Jurkat, Clone E6-1 (cell line): ENCODE data around the gene PLPP6.

Experiments
- DNase-seq: peaks from one replicate; pipeline ENCODE4 v3.0.0-alpha.2; 2011; ENCODE audit warnings: low read depth, low spot score
- H3K4me3 ChIP-seq: 2 replicates; pipeline ENCODE4 v1.5.1; 2011; ENCODE audit warnings: mild to moderate bottlenecking, low read length, control low read depth, moderate library complexity

The PLPP6 gene

DNA sequence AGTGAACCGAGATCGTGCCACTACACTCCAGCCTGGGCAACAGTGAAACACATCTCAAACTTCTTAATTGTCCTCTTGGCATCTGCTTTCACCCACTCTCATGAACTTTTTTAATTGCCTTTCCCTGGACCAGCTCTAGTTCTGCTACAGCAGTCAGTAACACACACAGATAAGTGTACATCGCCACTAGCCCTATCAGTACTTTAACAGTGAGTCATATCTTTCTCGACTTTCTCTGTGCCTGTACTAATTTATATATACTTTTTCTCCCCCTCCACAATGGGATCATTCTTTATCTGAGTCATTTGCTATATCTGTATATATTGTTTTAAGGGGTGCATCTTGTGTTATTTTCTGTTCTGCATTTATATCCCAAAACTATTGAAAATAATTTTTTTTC lies 24.0 kb downstream of the PLPP6 start:
- no peak for DNase-seq
- no peak overlapping the region for H3K4me3 ChIP-seq

DNA sequence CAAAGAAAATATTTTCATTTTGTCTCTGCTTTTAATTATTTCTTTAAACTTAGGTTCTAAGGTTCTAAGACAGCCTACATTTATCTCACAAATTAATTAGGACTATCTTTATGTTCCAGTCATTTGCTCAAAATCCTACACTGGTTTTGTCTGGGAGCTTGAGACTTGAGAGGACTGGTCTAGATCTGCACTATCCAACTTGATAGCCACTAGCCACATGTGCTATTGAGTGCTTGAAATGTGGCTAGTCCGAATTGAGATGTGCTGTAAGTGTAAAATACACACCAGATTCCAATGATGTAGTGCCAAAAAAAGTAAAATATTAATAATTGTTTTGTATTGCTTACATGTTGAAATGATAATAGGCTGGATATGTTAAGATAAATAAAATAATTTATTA lies 24.5 kb downstream of the PLPP6 start:
- H3K4me3 ChIP-seq: no peak overlapping the region
- DNase-seq: no peak

DNA sequence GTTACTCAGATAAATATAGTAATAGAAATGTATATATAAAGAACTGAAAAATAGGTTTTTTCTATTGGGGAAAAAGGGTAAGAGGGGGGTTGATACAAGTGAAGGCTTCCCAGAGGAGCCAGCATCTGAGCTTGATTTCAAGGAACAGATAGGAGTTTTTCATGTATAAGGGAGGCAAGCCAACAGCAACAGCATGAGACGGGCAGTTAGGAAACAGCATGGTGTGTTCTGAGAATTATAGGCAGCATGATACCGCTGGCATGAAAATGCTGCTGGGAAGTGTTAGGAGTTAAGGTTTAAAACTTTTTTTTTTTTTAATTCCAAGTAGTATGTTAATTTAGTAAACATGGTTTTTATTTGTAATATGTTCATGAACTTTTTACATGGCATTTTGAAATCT lies 26.9 kb downstream of the PLPP6 start:
- no peak for DNase-seq
- H3K4me3 ChIP-seq: no peak overlapping the region

DNA sequence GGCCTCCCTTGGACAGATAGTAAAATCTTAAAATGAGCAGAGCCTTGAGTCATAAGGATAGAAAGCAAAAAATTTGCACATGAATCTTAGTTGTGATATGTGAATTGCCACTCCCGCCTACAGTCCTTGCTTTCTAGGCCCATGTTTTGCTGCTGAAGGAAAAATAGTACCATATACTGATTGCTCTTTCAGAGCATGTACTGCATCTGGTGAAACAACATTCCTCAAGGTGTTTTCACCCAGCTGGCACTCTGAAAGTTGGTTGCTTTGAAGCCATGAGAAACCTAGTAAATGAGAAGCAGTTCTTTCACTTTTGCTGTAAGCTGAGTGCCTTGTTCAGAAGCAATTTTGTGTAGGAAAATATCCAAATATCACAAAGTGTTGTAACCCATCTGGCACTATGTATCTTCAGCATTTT lies 27.6 kb downstream of the PLPP6 start:
- DNase-seq: no peak
- H3K4me3 ChIP-seq: no peak overlapping the region

DNA sequence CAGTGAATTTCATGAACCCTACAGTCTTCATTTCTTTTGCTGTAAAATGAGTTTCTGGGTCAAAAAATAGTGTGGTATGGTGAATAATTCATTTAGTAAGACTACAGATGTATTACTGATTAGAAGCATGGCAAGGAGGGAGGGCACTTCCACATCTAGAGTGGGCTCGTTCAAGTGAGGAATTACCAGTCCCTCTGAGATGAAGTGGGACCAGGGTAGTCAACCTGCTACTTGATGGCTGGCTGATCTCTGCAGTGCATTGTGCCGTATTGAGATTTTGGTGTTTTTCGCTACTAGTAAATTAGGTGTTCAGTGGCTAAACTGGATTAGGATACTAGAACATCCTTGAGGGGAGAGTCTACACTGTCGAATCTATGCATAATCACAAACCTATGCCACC lies 28.1 kb downstream of the PLPP6 start:
- H3K4me3 ChIP-seq: no peak overlapping the region
- DNase-seq: no peak

DNA sequence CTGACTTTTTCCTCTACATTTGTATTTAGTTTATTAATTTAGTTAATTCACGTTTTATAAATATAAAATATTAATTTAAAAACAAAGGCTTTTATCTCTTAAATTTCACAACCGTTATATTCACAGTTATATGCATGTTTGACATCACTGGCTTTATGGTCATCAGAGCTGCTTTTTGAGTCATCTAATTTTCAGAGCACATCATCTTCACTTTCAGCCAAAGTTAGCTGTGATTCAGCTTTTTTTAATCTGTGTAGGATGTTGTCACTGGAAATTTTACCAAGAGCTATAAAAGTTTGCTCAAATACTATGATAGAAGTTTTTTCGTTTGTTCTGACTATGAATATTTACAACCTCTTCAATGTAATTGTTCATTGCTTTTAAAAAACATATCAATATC lies 29.7 kb downstream of the PLPP6 start:
- no peak overlapping the region for H3K4me3 ChIP-seq
- DNase-seq: no peak

DNA sequence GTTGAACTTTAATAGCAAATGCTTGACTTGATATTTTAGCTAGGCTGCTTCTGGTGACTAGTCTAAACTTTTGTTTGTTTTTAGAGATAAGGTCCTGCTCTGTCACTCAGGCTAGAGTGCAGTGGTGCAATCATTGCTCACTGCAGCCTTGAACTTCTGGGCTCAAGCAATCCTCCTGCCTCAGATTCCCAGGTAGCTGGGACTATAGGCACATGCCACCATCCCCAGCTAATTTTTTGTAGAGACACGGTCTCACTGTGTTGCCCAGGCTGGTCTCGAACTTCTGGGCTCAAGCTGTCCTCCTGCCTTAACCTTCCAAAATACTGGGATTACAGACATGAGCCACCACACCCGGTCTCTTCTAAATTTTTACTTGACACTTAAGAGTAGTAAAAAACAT lies 38.0 kb downstream of the PLPP6 start:
- no peak overlapping the region for H3K4me3 ChIP-seq
- no peak for DNase-seq

DNA sequence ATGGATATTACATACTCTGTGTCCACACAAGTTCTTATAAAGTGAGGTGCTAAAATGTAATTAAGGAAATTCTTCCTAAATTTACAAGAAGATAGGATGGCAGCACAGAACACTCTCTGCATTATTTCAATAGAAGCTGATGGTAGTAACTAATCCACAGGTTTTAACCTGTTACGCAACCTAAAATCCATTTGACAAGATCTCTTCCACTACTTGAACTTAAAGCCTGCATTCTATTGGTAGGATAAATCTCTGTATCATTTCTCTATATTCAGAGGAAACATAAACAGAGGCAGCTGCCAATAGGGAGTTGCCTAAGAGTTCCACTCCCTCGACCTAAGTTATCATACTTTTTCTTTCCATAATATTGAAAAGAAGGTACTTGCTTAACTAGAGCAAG lies 38.8 kb downstream of the PLPP6 start:
- H3K4me3 ChIP-seq: no peak overlapping the region

DNA sequence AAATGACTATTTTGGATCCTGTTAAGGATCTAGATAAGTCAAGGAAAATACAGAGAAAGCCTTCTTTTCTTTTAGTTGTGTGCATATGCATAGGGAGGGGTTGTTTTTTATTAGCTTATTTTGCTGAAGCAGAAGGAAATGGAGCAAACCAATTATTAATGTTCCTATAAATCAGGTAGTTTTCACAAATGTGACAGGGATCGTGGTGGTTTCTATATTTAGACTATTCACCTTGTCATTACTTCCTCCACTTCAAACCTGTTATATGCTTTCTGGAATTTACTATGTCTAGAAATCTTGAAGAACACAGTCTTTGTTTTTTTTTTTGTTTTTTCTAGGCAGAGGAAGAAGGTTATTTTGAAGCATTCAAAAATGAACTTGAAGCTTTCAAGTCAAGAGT lies 39.4 kb downstream of the PLPP6 start:
- H3K4me3 ChIP-seq: no peak overlapping the region
- DNase-seq: no peak

More for the DNA sequence above, 38.8 kb downstream of the PLPP6 start:
- DNase-seq: no peak

DNA sequence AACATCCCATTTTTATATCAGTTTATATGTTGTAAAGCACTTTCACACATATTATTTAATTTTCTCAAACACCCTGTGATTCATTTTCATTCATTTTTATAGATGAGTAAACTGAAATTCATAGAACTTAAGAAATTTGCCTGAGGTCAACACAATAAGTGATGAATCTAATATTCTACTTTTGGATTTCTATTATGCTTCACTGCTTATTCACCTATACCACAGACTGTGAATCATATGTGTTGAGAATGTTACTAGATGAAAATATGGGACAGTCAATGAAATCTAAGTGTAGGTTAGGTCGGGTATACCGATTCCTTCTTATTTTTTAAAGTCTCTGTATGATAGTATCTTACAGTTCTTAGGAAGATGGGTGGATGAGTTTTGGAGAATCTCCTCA lies 42.0 kb downstream of the PLPP6 start:
- no peak overlapping the region for H3K4me3 ChIP-seq
- DNase-seq: no peak

DNA sequence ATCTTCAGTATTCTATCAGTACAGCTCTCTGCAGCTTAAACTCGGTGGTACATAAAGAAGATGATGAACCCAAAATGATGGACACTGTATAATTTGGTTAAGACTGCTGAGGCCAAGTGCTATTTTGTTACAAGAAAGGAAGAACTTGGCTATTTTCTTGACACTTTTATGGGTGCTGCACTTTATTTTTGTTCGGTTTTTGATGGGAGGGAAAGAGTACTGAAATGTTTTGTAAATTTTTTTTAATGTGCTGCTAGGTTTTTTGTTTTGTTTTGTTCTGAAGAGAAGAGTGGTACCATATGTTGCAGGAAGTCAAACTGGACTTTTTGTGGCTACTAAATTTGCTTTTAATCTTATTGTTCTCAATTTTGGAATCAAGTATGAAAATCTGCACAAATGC lies 43.9 kb downstream of the PLPP6 start:
- no peak for DNase-seq
- H3K4me3 ChIP-seq: no peak overlapping the region

DNA sequence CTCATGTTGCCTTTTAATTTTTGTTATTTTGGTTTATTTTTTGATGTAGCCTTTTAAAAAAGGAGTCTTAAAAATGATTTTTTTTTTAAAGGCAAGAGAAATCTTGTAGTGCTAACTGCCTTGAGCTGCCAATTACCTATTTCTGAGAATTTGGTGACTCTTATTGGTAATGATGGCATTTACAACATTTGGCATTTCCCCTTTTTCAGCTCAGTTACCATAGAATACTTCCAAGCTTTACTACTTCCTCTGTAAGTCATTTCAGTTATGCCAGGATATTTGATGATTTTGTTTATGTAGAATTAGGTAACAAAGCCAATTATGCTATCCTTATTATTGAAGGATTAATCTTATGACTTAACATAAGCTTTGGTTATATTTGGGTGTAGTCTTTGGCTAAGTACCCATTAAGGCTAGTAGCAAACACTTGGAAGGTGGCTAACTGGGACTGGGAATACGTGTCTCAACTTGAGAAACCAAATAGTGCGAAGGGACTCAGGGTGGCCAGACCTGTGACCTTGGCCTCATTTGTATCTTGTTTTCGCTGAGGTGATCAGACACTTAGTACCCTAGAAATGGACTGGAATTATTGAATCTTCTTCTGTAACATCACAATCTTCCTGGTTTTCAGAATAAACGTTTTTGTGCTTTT lies 45.0 kb downstream of the PLPP6 start:
- no peak overlapping the region for H3K4me3 ChIP-seq
- DNase-seq: no peak

DNA sequence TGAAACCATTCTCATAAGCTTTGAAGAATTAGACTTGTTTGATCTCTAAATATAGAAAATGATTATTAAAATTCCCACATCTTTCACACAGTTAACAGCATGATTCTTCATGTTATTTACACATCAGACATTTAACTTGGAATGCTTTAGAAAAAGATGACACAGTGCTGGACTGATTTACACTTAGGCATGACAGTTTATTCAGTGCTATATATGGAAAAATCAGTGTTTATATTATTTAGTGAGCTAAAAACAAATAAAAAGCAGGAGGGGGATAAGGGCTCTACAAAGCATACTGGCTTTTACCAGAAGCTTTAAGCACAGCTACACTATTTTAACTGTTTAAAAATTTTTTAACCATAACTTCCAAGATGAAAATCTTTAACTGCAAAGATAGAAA lies 47.3 kb downstream of the PLPP6 start:
- no peak for DNase-seq

DNA sequence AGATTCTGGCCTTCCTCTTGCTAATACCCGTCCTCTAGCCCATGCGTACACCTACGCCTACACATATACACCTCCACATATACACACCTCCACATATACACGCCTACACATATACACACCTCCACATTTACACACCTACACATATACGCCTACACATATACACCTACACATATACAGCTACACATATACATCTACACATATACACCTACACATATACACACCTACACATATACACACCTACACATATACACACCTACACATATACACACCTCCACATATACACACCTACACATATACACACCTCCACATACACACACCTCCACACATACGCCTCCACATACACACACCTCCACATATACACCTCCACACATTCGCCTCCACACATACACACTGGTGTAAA lies 51.8 kb downstream of the PLPP6 start:
- no peak for DNase-seq
- no peak overlapping the region for H3K4me3 ChIP-seq

More for the DNA sequence above, 47.3 kb downstream of the PLPP6 start:
- H3K4me3 ChIP-seq: no peak overlapping the region

DNA sequence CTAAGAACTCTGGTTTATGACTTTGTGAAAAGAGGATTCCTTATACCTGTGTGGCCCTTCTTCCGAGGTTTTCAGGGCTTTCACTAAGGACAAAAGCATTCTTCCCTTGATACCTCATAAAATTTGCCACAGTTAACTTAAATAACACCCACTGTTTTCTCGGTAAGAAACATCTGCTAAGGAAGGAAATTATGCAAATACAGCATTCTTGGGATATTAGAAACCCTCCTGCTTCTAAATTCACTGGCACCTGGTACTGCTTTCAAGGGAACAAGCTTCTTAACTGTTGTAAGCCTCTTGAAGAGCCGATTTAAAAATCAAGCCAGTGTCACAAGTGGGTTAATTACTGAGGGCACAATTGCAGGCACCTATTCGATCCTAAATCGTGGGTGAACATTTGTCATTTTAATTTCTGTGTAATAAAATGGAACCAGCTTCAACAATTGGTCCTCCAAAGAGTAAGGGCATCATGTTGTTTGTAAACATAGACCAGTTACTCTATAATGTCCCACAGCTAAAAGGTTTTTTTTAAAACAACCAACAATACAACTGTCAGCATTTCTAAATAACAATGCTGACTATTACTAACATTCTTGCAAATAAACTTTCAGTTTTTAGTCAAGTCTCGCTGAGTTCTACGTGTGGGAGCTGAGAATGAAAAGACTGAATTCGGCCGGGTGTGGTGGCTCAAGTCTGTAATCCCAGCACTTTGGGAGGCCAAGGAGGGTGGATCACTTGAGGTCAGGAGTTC lies 52.3 kb downstream of the PLPP6 start:
- DNase-seq: no peak
- no peak overlapping the region for H3K4me3 ChIP-seq
